Astrocyte of the cerebellum (primary cell): Measurements from ENCODE around the gene PRRT3.
"Not testable (repeated sequence)": the region's sequence is repeated elsewhere in the genome, so short reads cannot be mapped to it uniquely, and the experiment has no call there.

Source experiments
- DNase-seq: peaks from one replicate; pipeline ENCODE4 v3.0.0-alpha.2; 2011; ENCODE audit warnings: low read depth
- H3K4me3 ChIP-seq: 2 replicates; pipeline ENCODE4 v1.5.1; 2011; ENCODE audit warnings: mild to moderate bottlenecking, low read depth, low read length, moderate library complexity
- in situ Hi-C: cut with HindIII; loops from 2 replicates; pipeline ENCODE4 v1.10.0; 2017; ENCODE audit warnings: low sequenced_read_pairs
- TF ChIP-seq, protein P1 (sequence below): IDR thresholded peaks from 2 replicates; pipeline ENCODE4 v1.5.1; 2012; ENCODE audit warnings: low read length, low read depth, moderate library complexity, mild to moderate bottlenecking; ENCODE audit errors: missing control alignments

Gene PRRT3

DNA sequence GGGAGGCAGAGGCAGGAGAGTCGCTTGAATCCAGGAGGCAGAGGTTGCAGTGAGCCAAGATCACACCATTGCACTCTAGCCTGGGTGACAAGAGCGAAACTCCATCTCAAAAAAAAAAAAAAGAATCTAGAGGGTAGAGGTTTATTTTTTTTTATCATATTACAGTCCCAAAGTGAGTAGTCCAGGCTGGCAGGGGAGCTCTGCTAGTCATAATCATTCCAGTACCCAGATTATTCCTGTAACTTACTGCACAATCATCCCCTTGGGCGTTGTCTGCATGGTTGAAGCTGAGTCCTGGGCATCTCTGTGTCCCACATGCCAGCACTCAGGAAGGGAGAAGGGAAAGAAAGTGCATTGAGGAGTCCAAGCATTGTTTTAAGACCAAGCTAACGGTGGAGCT, 10.0 kb downstream of the PRRT3 start:
- no peak overlapping the region for H3K4me3 ChIP-seq
- in situ Hi-C loops = no loop called here
- no peak for DNase-seq
- TF ChIP-seq, protein P1, sequence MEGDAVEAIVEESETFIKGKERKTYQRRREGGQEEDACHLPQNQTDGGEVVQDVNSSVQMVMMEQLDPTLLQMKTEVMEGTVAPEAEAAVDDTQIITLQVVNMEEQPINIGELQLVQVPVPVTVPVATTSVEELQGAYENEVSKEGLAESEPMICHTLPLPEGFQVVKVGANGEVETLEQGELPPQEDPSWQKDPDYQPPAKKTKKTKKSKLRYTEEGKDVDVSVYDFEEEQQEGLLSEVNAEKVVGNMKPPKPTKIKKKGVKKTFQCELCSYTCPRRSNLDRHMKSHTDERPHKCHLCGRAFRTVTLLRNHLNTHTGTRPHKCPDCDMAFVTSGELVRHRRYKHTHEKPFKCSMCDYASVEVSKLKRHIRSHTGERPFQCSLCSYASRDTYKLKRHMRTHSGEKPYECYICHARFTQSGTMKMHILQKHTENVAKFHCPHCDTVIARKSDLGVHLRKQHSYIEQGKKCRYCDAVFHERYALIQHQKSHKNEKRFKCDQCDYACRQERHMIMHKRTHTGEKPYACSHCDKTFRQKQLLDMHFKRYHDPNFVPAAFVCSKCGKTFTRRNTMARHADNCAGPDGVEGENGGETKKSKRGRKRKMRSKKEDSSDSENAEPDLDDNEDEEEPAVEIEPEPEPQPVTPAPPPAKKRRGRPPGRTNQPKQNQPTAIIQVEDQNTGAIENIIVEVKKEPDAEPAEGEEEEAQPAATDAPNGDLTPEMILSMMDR = no peak

DNA sequence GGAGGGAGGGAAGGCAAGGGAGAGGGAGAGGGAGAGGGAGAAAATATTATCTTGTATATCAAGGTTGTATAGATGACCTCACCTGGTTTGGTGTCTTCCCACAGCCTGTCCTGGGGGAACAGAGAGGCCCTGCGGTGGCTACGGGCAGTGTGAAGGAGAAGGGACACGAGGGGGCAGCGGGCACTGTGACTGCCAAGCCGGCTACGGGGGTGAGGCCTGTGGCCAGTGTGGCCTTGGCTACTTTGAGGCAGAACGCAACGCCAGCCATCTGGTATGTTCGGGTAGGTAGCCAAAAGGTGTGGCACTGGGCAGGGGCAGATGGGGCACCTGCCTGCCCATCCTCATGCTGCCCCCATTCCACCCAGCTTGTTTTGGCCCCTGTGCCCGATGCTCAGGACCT, 11.5 kb downstream of the PRRT3 start:
- DNase-seq = no peak
- TF ChIP-seq, protein P1 = no peak
- in situ Hi-C loops = no loop called here
- H3K4me3 ChIP-seq = no peak overlapping the region

GRCh38 chr3:9939906-9940305, 12.3 kb downstream of the PRRT3 start:
- in situ Hi-C loops, H3K4me3 ChIP-seq, DNase-seq: not testable (repeated sequence)

- no peak overlapping the region for H3K4me3 ChIP-seq
- in situ Hi-C loops = no loop called here
- DNase-seq = no peak
- TF ChIP-seq, protein P1 = no peak
These were observed 13.2 kb downstream of the PRRT3 start for GRCh38 chr3:9938966-9939365.

GRCh38 chr3:9937486-9938238, 14.5 kb downstream of the PRRT3 start:
- TF ChIP-seq, protein P1 = no peak
- H3K4me3 ChIP-seq = no peak overlapping the region
- in situ Hi-C loops = no loop called here
- DNase-seq = no peak

GRCh38 chr3:9935966-9936510, 16.2 kb downstream of the PRRT3 start:
- DNase-seq = no peak
- TF ChIP-seq, protein P1 = no peak
- no peak overlapping the region for H3K4me3 ChIP-seq
- in situ Hi-C loops = no loop called here

GRCh38 chr3:9934993-9935392, 17.2 kb downstream of the PRRT3 start:
- TF ChIP-seq, protein P1 = no peak
- DNase-seq = no peak
- in situ Hi-C loops = loop anchor here (5.0 kb wide), 1 partner anchor 53 kb away; the partner anchor contains the start of gene CIDEC
- H3K4me3 ChIP-seq = no peak overlapping the region
